Cortex of kidney (tissue), 1 donor: ENCODE data around the gene SNCB.
A peak's percentile ranks its signal among the peaks of the same experiment; 100 is the strongest.

Experiments
- DNase-seq: peaks from one replicate; lab custom pipeline; 2025; lab: John Stamatoyannopoulos, UW

The SNCB gene

GRCh38 chr5:176660860-176661641 is 30.7 kb upstream of the SNCB start:
- no peak for DNase-seq

- no peak for DNase-seq
These were observed 30.2 kb upstream of the SNCB start for GRCh38 chr5:176660530-176660859.

GRCh38 chr5:176659860-176660461 is 29.6 kb upstream of the SNCB start:
- DNase-seq, result no peak

- DNase-seq, result no peak
These were observed 29.1 kb upstream of the SNCB start for GRCh38 chr5:176659512-176659839.

GRCh38 chr5:176658817-176659511 is 28.6 kb upstream of the SNCB start:
- no peak for DNase-seq

GRCh38 chr5:176658007-176658599 is 27.8 kb upstream of the SNCB start:
- no peak for DNase-seq

- DNase-seq, result no peak
These were observed 26.2 kb upstream of the SNCB start for GRCh38 chr5:176656467-176656990.

- no peak for DNase-seq
These were observed 24.5 kb upstream of the SNCB start for GRCh38 chr5:176654856-176655255.

- no peak for DNase-seq
These were observed 23.4 kb upstream of the SNCB start for GRCh38 chr5:176653401-176654385.

- DNase-seq, result no peak
These were observed 21.8 kb upstream of the SNCB start for GRCh38 chr5:176652136-176652535.

GRCh38 chr5:176651472-176651980 is 21.2 kb upstream of the SNCB start:
- DNase-seq, result no peak

- DNase-seq, result no peak
These were observed 20.1 kb upstream of the SNCB start for GRCh38 chr5:176650354-176650884.

- no peak for DNase-seq
These were observed 18.3 kb upstream of the SNCB start for GRCh38 chr5:176648474-176649194.

GRCh38 chr5:176647843-176648473 is 17.6 kb upstream of the SNCB start:
- no peak for DNase-seq

- DNase-seq, result peak; percentile 70
These were observed 16.9 kb upstream of the SNCB start, which contains the start of gene TSPAN17 for GRCh38 chr5:176647030-176647842. TSS of gene TSPAN17 (plus strand) at chr5:176647484. CDS start at chr5:176647616, 132 bp downstream.

GRCh38 chr5:176646707-176647029 is 16.3 kb upstream of the SNCB start:
- DNase-seq, result no peak

- DNase-seq, result no peak
These were observed 15.8 kb upstream of the SNCB start for GRCh38 chr5:176646049-176646706.

- DNase-seq, result no peak
These were observed 14.7 kb upstream of the SNCB start for GRCh38 chr5:176644878-176645670.
